ENCODE measurements around the gene FAIM.
"Not testable (repeated sequence)": the region's sequence is repeated elsewhere in the genome, so short reads cannot be mapped to it uniquely, and the experiment has no call there.

Gene FAIM

DNA sequence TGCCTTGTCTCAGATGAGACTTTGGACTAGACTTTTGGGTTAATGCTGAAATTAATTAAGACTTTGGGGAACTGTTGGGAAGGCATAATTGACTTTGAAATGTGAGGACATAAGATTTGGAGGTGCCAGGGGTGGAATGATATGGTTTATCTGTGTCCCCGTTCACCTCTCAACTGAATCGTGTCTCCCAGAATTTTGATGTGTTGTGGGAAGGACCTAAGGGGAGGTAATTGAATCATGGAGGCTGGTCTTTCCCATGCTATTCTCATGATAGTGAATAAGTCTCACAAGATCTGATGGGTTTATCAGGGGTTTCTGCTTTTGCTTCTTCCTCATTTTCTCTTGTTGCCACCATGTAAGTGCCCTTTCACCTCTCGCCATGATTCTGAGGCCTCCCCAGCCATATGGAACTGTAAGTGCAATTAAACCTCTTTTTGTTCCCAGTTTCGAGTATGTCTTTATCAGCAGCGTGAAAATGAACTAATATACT is 4.4 kb upstream of the FAIM start:
- not testable (repeated sequence) for DNase-seq

DNA sequence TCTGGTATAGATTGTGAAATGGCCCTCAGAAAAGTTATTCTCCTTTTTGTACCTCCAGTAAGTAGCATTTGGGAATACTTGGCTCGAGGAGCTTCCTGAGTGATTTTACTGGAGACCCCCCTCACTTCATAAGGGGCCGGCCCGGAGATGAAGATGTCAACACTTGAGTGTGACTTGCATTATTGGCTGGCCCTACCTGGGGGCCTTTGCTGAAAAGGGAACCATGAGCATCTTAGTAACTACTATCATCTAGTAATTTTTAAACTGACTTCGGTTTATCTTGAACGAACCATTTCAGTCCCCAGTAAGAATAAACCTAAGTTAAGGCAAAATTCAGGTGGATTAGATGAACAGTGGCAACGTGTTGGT is 1.3 kb downstream of the FAIM start:
- DNase-seq: no peak

DNA sequence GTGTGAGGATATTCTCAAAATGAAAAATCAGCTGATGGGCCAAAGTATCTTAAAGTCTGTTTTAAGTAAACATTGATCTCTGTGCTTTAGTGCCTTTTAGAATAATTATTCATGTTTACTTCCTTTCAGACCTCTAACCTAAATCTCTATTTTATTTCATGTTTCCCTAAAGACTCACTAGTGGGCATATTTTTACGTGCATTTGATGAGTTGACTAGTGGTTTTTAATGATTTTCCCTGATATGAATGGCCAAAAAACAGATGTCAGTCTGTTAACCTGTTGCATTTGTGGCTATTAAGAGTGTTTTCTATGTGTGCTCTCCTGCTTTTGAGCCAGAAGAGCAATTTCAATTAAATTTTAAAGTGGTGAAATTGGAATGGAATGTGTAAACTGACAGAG is 6.9 kb downstream of the FAIM start:
- DNase-seq: no peak

DNA sequence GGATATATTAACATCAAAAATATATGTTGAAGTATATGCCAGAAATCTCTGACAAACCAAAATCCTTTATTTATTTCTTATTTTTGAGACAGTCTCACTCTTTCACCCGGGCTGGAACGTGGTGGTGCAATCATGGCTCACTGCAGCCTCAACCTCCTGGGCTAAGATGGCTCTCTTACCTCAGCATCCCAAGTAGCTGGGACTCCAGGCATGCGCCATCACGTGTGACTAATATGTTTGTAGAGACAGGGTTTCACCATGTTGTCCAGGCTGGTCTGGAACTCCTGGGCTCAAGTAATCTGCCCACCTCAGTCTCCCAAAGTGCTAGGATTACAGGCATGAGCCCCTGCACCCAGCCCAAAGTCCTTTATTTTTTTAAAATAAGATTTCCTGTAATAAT is 11.9 kb downstream of the FAIM start:
- DNase-seq: no peak

DNA sequence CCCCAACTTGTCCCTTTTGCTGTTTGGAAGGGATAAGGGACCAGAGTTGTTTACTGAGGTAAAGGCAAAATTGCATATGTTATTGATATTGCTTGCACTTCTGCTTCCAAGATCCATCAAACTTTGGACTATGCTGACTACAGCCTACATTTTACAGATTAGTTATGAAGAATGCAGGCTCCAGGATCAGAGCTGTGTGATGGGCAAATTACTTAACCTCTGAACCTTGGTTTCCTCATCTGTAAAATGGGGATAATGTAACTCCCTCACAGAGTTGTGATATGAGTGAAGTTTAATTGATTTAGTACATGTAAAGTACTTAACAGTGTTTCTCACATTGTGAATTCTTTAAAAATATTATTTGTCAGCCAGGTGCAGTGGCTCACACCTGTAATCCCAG is 15.9 kb downstream of the FAIM start:
- DNase-seq: no peak

DNA sequence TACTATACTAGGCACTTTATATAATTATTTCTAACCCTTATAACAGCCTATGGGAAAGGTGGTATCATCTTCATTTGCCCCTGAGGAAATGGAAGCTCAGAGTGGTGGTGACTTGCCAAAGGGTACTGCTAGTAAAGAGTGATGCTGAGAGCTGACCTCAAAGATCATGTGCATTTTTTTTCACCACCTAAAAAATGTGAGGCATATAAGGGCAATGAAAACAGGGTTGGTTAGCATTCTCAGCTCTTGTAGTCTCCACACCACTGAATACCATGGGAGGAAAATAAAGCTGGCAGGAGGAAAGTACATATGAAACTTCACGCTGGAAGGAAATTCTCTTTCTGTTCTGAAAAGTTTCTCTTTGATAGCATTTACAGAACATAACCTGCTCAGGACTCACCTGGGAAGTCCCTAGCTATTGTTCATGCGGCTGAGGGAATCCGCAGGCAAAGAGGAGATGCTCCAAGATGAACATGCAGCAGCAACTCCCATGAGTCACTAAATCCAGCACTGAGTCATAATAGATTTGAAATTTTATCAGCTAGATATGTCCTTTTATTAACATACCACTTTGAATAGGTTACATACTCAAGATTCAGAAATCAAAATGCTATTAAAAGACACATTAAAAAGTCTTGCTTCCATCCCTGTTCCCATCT is 17.3 kb downstream of the FAIM start:
- no peak for DNase-seq

GRCh38 chr3:138629526-138629925 is 21.0 kb downstream of the FAIM start:
- DNase-seq: no peak

DNA sequence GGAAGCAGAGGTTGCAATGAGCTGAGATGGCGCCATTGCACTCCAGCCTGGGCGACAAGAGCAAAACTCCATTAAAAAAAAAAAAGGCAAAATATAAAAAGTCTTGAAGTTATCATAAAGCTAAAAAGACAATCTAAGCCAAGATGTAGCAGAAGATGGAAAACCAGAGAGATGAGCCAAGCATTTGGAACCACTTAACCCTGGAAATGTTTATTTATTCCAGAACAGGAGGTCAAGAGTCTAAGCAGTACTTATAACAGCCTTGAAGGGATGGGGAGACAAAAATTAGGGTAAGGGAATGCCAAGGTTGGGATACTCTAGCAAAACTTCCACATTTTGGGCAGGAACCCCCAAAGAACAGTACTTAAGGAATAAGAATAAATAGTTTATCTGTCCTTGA is 30.1 kb downstream of the FAIM start:
- no peak for DNase-seq

GRCh38 chr3:138640537-138640936 is 32.0 kb downstream of the FAIM start:
- DNase-seq: no peak

DNA sequence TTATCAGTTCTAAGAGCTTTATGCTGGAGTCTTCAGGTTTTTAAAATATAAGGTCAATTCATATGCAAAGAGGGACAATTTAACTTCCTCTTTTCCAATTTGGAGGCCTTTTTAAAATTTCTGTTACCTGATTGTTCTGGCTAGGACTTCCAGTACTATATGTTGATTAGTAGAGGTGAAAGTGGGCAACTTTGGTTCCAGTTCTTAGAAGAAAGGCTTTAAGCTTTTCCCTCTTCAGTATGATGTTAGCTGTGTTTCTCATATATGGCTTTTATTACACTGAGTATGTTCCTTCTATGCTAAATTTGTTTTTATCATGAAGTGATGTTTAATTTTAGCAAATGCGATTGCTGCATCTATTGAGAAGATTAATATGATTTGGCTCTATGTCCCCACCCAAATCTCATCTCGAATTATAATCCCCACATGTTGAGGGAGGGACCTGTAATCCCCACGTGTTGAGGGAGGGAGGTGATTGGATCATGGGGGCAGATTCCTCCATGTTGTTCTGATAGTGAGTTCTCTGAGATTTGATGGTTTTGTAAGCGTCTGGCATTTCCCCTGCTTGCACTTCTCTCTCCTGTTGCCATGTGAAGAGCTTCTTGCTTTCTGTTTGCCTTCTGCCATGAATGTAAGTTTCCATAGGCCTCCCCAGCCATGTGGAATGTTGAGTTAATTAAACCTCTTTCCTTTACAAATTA is 33.8 kb downstream of the FAIM start:
- DNase-seq: no peak

DNA sequence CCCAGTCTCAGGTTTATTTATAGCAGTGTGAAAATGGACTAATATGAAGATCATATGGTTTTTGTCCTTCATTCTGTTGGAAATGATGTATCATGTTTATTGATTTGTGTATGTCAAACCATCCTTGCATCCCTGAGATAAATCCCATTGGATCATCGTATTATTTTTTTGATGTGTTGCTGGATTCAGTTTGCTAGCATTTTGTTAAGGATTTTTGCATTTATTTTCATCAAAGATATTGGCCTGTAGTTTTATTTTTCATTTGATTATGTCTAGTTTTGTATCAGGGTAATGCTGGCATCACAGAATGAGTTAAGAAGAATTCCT is 34.3 kb downstream of the FAIM start:
- DNase-seq: no peak

DNA sequence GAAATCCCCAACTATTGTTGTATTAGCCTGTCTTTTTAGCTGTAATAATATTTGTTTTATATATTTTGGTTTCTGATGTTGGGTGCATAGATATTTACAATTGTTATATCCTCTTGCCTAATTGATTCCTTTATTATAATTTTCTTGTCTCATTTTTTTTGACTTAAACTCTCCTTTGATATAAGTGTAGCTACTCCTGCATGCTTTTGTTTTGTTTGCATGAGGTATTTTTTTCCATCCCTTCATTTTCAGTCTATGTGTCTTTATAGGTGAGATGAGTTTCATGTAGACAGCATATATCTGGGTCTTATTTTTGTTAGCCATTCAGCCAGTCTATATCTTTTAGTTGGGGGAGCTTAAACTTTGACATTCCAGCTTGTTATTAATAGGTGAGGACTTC is 37.4 kb downstream of the FAIM start:
- DNase-seq: no peak

DNA sequence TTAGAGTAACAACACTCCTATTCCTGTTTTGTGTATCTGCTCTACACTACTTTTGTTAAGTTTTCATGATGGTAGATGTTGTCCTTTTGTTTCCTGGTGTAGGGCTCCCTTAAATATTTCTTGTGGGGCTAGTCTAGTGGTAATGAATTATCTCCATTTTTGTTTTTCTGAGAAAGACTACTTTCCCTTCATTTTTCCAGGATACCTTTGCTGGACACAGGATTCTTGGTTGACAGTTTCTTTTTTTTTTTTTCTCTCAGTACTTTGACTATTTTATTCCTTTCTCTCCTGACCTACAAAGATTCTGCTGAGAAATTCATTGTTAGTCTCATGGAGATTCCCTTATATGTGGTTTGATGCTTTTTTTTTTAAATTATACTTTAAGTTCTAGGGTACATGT is 37.9 kb downstream of the FAIM start:
- DNase-seq: no peak

DNA sequence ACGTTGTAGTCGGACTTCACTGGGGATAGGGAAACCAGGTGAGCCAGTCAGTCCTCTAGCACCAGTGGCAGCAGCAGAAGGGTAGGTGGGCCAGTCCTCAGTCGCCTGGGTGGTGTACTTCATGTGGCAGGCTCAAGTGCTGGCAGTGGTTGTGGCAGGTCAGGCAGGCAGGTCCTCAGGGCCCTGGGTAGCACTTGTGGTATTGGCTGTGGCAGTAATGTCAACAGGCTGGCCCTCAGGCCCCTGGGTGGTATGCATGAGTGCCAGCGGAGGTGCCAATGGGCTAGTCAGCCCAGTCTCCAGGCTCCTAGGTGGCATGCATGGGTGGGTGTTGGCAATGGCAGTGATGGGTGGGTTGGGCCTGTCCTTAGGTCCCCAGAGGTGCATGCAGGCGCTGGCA is 40.6 kb downstream of the FAIM start:
- no peak for DNase-seq

DNA sequence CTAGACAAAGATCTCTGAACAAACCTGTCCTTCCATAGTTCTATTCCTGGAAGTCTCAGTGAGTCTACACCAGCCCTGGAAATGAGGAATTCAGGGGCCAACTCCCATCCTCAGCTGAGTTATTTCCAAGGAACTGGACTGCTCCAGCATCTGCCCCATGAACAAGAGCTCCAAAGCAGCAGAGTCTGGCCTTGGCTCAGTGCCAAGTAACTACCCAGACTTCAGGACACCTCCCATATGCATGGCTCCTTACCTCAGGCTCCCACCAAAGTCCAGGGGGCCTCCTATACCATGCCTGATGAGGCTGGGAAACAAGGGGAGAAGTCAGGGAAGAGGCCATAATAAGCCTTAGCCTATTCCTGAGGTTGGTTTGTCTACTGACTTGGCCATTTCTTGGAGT is 45.0 kb downstream of the FAIM start:
- no peak for DNase-seq

DNA sequence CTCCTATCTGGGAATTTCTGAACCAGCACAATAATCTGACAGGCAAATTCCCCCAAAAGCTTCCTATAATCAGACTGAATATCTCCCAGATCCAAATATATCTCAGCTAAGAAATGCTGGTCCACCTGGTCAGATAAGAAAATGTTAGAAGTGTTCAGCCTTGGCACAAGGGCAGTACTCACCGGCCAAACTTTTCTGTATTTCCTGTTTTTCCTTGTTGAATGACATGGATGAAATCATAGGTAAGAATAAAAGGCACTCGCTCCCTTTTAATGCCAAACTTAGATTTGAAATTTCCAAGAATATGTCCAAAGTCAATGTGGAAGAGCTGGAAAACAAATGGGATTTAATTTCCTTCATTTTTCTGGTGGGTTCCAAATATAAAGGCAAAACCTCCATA is 48.9 kb downstream of the FAIM start:
- DNase-seq: no peak

DNA sequence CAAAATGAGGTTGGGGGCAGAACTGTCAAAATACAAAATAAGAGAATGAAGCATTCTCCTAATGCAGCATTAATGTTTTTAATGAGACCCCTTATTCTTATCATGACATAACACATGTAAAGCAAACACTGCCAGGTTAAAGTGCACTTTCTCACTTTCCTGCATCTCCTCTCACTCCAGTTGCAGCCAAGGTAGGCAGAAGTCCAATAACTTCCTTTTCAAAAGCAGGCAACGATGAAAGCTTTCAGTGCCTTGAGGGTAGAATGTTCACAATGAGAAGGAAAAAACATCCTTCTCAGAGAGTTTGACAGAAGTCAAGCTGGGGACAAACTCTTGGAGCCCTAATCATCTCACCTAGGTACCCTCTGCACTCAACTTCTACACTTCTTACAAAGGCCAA is 59.5 kb downstream of the FAIM start:
- DNase-seq: no peak

DNA sequence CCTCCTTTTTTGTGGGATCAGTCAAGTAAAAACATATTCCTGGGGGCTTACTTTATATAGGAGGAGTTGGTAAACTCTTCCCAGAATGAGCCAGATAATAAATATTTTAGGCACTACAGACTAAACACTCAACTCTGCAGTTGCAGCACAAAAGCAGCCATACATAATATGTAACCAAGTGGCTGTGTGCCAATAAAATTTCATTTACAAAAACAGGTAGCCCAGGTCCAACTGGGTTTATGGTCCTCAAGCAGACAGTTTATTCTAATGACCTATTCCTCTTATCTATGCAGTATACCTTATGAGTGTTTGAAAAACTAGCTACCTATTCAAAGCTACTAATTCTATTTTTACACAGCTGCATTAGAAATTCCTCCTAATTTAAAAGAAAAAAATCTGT is 61.8 kb downstream of the FAIM start:
- DNase-seq: no peak

GRCh38 chr3:138673641-138674530 is 65.3 kb downstream of the FAIM start:
- no peak for DNase-seq

DNA sequence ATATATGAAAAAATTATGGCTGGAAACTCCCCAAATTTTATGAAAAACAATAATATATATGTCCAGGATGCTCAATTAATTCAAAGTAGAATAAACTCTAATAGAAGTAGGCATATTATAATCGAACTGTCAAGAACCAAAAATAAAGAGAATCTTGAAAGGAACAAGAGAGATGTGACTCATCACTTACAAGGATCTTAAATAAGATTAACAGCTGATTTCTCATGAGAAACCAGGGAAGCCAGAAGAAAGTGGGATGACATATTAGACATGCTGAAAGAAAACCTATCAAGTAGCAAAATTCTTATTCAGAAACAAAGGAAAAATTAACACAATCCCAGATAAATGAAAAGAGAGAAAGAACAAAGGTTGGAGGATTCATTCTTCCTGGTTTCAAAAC is 66.8 kb downstream of the FAIM start:
- DNase-seq: no peak

DNA sequence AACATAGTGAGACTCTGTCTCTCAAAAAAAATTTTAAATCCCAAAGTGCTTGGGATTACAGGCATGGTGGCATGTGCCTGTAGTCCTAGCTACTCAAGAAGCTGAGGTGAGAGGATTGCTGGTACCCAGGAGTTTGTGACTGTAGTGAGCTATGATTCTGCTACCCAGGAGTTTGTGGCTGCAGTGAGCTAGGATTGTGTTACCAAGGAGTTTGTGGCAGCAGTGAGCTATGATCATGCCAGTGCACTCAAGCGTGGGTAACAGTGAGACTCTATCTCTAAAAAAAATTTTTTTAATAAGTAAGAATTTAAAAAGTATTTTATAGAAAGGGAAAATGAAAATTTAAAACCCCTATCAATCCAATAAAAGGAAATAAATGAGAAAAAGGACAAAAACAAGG is 69.5 kb downstream of the FAIM start:
- DNase-seq: no peak

DNA sequence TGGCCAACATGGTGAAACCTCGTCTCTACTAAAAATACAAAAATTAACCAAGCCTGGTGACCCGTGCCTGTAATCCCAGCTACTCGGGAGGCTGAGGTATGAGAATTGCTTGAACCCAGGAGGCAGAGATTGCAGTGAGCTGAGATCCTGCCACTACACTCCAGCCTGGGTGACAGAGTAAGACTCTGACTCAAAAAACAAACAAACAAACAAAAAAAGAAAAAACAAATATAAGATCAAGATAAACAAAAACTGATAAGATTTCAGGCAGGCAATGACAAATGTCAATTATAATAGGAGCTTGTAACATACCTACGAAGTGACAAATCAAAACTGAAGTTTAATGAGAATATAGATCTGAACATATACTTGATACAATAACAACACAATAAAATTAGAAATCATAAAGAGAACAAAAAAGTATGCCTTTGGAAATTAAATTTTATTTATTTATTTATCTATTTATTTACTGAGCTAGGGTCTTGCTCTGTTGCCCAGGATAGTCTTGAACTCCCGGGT is 70.4 kb downstream of the FAIM start:
- no peak for DNase-seq

- DNase-seq: not testable (repeated sequence)
Observed at GRCh38 chr3:138680974-138681373, 72.4 kb downstream of the FAIM start.
